ENCODE results near the gene SCN3B.
A peak's percentile ranks its signal among the peaks of the same experiment; 100 is the strongest.

The SCN3B gene

GRCh38 chr11:123653827-123654565, 428 bp downstream of the SCN3B start:
- DNase-seq (ENCODE audit: low read depth) = no peak

- DNase-seq (ENCODE audit: low read depth) = no peak
Measured at GRCh38 chr11:123653483-123653826, 969 bp downstream of the SCN3B start.

DNA sequence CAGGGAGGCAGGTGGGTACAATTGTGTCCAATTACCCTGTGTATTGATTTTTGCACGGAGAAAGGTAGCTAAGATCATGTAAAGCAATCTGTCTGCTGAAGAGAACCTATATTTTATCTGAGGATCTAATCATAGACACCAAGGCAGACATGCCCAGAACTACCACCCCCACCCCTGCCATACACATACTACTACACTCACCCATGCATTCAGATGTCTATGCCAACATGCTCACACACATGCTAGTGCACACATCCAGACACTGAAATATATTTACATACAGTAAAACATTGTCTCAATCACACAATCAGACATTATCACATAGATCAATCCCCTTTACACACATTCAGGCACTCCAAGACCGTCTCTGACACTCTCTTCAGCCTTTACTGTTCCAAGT, 1.8 kb downstream of the SCN3B start:
- no peak for DNase-seq (ENCODE audit: low read depth)

DNA sequence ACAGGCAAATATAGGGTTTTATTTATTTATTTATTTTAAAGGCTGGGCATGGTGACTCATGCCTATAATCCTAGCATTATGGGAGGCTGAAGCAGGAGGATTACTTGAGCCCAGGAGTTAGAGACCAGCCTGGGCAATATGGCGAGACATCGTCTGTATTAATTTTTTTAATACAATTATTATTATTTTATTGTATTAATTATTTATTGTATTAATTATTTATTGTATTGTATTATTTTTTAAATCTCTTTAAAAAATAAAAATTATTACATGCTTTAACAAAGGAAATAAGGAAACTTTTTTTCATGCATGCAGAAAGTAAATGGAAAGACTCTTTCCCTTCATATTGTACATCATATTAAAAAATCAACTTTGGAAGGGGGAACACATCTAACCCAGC, 3.5 kb downstream of the SCN3B start:
- DNase-seq (ENCODE audit: low read depth) = no peak

DNA sequence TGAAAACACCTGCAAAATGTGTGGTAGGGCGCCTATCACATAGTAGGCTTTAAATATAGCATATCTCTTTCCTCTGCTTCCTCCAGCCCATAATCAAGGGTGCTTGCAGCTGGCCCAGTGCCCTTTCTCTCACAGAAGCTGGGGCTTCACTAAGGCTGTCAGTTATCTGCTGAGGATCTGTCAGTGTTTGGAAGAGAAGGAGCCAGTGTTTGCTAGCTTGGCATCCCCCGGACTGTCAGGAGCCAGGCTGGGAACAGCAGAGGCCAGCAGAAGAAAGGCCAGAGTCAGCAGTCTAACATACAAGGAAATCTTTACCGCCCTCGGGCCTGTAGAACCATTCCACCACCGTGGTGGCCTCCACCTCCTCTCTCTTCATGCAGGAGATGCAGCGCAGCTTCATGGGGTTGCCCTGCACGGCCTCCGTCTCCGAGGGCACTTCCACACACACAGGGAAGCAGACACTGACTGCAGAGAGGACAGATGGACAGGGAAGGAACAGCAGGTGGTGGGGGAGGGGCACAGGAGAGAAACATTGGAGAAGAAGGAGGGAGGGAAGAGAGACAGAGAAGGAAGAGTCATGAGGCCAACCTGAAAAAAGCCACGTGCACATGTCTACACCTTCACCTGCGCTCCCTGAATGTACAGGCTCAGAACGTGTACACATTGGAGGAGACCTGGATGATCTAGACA, 9.0 kb downstream of the SCN3B start:
- DNase-seq (ENCODE audit: low read depth) = no peak

- no peak for DNase-seq (ENCODE audit: low read depth)
Measured at GRCh38 chr11:123642435-123642834, 12.0 kb downstream of the SCN3B start.

- DNase-seq (ENCODE audit: low read depth) = no peak
Measured at GRCh38 chr11:123641495-123641840, 13.0 kb downstream of the SCN3B start.

GRCh38 chr11:123640677-123641494, 13.5 kb downstream of the SCN3B start:
- DNase-seq (ENCODE audit: low read depth) = peak; percentile 10

DNA sequence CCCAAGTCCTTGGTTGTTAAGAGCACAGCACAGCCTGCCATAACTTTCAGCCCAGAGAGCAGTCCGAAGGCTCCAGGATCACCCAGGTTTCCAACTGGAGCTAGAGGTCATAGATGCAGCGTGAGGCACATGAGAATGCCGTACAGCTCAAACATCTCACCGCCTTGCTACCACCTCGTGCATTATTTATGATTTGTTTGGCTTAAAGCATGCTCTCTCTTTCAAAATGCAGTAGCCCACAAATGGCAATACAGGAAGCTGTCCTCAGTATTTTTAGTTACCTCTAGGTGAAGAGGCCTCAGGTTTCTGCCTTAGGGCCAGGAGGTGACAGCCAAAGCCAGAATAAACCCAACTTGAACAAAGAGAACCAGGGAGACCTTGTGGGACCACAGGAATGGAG, 14.4 kb downstream of the SCN3B start:
- DNase-seq (ENCODE audit: low read depth) = no peak

GRCh38 chr11:123630126-123630608, 24.3 kb downstream of the SCN3B start:
- no peak for DNase-seq (ENCODE audit: low read depth)

DNA sequence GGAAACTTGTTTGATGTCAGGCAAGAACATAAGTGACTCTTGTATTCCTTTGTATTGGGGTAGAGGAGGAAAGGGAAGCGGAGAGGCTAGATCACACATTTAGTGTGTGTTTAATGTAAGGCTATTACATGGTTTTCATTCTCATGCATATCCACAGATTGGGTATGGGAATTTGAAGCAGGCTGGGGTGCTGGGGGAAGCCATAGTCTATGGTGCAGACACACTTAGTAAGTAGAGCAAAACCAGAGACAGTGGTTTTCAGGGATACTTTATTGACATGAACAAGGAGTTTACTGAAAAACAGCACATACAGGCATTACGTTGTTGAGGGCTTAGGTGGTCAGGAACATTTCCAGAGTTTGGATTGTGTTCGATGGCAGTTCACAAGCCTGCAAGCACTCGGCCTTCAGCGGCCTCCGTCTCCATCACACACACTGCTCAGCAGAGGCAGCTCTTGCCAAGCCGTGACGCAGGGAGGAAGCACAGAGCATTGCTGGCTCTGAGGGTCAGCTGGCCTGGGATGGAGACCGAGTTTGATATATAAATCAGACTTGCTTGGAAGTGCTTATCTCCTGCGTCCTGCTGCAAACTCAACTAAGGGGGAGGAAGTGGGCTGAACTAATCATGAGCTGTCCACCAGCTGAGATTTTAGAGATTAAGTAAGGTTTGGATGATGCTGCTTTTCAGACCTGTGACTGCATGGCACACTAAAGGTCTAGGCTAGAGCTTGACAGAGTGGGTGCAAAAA, 25.3 kb downstream of the SCN3B start:
- no peak for DNase-seq (ENCODE audit: low read depth)

DNA sequence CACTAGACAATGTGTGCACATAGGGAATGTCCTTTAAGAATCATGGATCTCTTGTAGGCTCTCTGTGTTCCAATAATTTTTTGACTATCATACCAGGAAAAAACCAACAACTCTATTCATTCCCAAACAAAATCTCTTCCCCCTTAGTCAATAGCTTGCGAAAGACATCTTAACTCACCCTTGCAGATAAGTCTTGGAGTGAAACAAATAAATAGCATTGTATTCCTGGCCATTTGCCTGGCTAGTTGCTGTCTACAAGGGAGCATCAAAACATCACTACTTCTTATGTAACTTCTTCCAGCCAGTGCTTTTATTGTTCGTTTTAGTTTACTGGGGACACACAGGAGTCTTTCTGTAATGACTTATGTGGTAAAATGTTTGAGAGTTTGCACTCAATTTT, 29.4 kb downstream of the SCN3B start:
- DNase-seq (ENCODE audit: low read depth) = no peak

DNA sequence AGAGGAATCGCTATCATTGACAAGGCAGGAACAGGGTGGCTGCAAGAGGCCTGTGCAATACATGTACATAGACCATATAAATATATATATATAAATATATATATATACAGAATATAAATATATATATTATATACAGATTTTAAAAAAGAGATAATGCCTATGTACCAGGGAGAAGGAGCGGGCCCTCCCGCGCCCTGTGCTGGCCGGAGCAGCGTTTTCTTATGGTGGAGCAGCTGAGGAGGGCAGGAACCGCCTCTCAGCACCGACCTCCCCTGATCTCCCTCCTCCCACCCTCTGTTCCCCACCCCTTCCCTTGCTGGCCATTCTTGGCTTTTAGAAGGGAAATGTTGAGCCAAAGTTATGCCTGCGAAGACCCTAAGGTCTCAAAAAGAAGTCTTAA, 31.8 kb downstream of the SCN3B start:
- no peak for DNase-seq (ENCODE audit: low read depth)

- DNase-seq (ENCODE audit: low read depth) = no peak
Measured at GRCh38 chr11:123616505-123617198, 37.8 kb downstream of the SCN3B start.

GRCh38 chr11:123611698-123612097, 42.7 kb downstream of the SCN3B start:
- no peak for DNase-seq (ENCODE audit: low read depth)

DNA sequence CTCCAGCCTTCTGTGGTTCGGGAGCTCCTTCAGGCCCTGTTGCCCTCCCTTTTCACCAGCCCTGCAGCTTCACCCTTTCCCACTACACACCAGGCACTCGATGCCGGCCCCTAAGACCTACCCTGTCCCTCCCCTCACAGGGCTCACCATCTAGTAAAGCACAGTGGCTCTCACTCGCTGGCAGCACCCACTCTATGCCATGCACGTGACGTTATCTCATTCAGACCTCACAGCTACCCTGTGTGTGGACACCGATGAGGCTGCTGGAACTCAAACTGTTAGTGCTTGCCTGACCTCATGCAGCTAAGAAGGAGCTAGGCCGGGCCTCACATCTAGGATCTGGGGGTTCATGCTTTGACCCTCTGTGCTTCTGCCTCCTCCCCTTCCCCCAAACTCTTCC, 45.5 kb downstream of the SCN3B start:
- no peak for DNase-seq (ENCODE audit: low read depth)

DNA sequence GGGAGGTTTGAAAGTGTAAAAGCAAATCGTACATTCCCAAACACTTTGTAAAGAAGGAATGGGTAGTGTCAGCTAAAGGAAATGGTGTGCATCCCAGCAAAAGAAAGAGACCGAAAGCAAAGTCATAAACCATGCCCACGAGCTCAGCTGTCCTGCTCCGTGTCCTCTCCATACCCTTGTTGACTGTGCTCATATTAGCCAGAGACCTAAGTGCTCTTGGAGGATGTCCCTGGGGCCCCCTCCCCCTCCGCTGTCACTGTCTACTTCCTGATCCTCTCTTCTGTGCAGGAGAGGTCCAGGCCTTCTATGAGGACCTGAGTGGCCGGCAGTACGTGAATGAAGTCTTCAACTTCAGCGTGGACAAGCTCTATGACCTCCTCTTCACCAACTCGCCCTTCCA, 46.1 kb downstream of the SCN3B start:
- no peak for DNase-seq (ENCODE audit: low read depth)

DNA sequence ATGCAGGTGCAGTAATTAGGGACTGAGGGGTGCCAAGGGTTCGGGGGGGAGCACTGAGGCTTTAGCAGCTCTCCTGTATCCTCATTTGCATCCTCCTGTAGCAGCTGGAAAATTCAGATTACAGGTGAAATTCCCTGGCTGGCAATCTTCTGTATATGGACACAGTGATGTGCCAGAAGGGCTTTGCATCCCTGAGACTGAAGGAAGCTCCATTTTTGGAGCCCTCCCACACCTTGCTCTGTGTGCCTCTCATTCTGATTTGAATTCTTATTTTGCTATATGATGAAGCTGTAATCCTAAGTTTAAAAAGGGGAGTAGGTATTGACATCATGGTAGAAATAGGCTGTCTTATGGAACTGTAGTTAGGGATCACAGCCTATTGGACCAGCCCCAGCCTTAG, 46.6 kb downstream of the SCN3B start:
- DNase-seq (ENCODE audit: low read depth) = no peak

DNA sequence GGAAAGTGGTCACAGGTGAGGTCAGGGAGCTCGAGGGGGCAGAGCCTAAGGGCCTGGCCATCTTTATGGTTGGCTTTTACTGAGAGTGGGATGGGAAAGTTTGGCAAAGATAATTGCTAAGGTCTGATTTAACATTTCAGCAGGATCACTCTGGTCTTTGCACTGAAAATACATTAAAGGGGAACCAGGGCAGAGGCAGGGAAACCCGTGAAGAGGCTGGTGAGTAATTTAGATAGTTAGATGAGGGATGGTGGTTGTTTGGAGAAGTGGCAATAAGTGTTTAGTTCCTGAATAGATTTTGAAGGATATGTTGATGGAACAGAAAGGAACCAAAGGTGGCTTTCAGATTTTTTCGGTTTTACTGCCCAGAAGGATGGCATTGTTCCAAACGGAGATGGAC, 50.8 kb downstream of the SCN3B start:
- no peak for DNase-seq (ENCODE audit: low read depth)

GRCh38 chr11:123601743-123602142, 52.7 kb downstream of the SCN3B start:
- no peak for DNase-seq (ENCODE audit: low read depth)

DNA sequence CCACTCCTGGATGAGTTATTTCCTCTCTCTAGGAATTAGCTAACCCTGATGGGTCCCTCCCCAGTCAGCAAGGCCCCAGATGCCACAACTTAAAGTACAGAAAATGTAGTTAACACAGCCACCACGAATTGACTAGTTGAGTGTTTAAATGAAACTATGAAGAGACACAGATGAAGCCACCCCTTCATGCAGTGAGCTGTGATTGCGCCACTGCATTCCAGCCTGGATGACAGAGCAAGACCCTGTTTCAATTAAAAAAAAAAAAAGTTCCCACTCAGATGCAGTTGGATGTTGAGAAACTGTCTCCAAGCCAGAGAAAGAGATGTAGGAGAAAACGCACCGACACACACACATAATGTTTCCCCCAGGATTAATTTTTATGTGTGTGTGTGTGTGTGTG, 53.3 kb downstream of the SCN3B start:
- DNase-seq (ENCODE audit: low read depth) = no peak

- DNase-seq (ENCODE audit: low read depth) = no peak
Measured at GRCh38 chr11:123597859-123598258, 56.6 kb downstream of the SCN3B start.
